Temporal lobe (tissue), 1 donor: ENCODE results near the gene ZNF354C. TPM values are rescaled to one million over a fixed set of nuclear protein-coding genes. Genes with fewer than 3 reads are reported as not detected.

Source experiments
- total RNA-seq: library from RNA; depleted of rRNA; stranded (reverse); fragments of >200 nt; gene quantifications from one replicate; pipeline ENCODE4 v1.2.3, GENCODE V29; 2014

The ZNF354C gene
- total RNA-seq, 1 donor from 2014 or later: 43.8 TPM

Other genes starting within 250 kb of the ZNF354C start
- gene ZNF354B, start 200.4 kb upstream of the ZNF354C start, total RNA-seq: 24.8 TPM
- 10.1 TPM for gene ZFP2, start 164.5 kb upstream of the ZNF354C start, total RNA-seq
- 15.0 TPM for gene ZNF454, start 119.2 kb upstream of the ZNF354C start, total RNA-seq
- gene GRM6, start 65.1 kb upstream of the ZNF354C start, total RNA-seq: under 0.01 TPM
- 10.8 TPM for gene ZNF879, start 36.6 kb upstream of the ZNF354C start, total RNA-seq